ENCODE results near the gene C16orf89.
A peak's percentile ranks its signal among the peaks of the same experiment; 100 is the strongest.
"Not testable (repeated sequence)": the region's sequence is repeated elsewhere in the genome, so short reads cannot be mapped to it uniquely, and the experiment has no call there.

The C16orf89 gene

GRCh38 chr16:5062790-5063765, 2.7 kb downstream of the C16orf89 start:
- no peak for DNase-seq (ENCODE audit: extremely low read depth in 1 of 2, low read depth in 1 of 2)

GRCh38 chr16:5062051-5062450, 3.7 kb downstream of the C16orf89 start:
- no peak for DNase-seq (ENCODE audit: extremely low read depth in 1 of 2, low read depth in 1 of 2)

- no peak for DNase-seq (ENCODE audit: extremely low read depth in 1 of 2, low read depth in 1 of 2)
Measured at GRCh38 chr16:5060073-5060641, 5.6 kb downstream of the C16orf89 start.

GRCh38 chr16:5059386-5060072, 6.2 kb downstream of the C16orf89 start:
- no peak for DNase-seq (ENCODE audit: extremely low read depth in 1 of 2, low read depth in 1 of 2)

- DNase-seq (ENCODE audit: extremely low read depth in 1 of 2, low read depth in 1 of 2) = no peak
Measured at GRCh38 chr16:5058476-5058875, 7.3 kb downstream of the C16orf89 start.

GRCh38 chr16:5056352-5056751, 9.4 kb downstream of the C16orf89 start:
- DNase-seq (ENCODE audit: extremely low read depth in 1 of 2, low read depth in 1 of 2) = peak in 1 of 2 donors; percentile 17

GRCh38 chr16:5054876-5055865, 10.6 kb downstream of the C16orf89 start:
- DNase-seq (ENCODE audit: extremely low read depth in 1 of 2, low read depth in 1 of 2) = no peak

GRCh38 chr16:5046914-5047313, 18.8 kb downstream of the C16orf89 start:
- DNase-seq (ENCODE audit: extremely low read depth in 1 of 2, low read depth in 1 of 2) = no peak

GRCh38 chr16:5045499-5046115, 20.1 kb downstream of the C16orf89 start:
- DNase-seq (ENCODE audit: extremely low read depth in 1 of 2, low read depth in 1 of 2) = no peak

GRCh38 chr16:5044581-5044980, 21.2 kb downstream of the C16orf89 start:
- DNase-seq (ENCODE audit: extremely low read depth in 1 of 2, low read depth in 1 of 2) = not testable (repeated sequence)

- DNase-seq (ENCODE audit: extremely low read depth in 1 of 2, low read depth in 1 of 2) = no peak
Measured at GRCh38 chr16:5044011-5044540, 21.7 kb downstream of the C16orf89 start.

- no peak for DNase-seq (ENCODE audit: extremely low read depth in 1 of 2, low read depth in 1 of 2)
Measured at GRCh38 chr16:5042574-5043171, 23.1 kb downstream of the C16orf89 start.

GRCh38 chr16:5041600-5042133, 24.1 kb downstream of the C16orf89 start:
- no peak for DNase-seq (ENCODE audit: extremely low read depth in 1 of 2, low read depth in 1 of 2)

GRCh38 chr16:5040451-5040850, 25.3 kb downstream of the C16orf89 start:
- no peak for DNase-seq (ENCODE audit: extremely low read depth in 1 of 2, low read depth in 1 of 2)

GRCh38 chr16:5036228-5037156, 29.3 kb downstream of the C16orf89 start:
- DNase-seq (ENCODE audit: extremely low read depth in 1 of 2, low read depth in 1 of 2) = no peak

GRCh38 chr16:5035909-5036227, 29.9 kb downstream of the C16orf89 start:
- no peak for DNase-seq (ENCODE audit: extremely low read depth in 1 of 2, low read depth in 1 of 2)

- DNase-seq (ENCODE audit: extremely low read depth in 1 of 2, low read depth in 1 of 2) = no peak
Measured at GRCh38 chr16:5034167-5034523, 31.6 kb downstream of the C16orf89 start.

All from activated CD8-positive, alpha-beta memory T cell treated with anti-CD3 and anti-CD28 coated beads for 1 hour (primary cell).